Activated CD4-positive, alpha-beta memory T cell treated with anti-CD3 and anti-CD28 coated beads for 36 hours (primary cell): ENCODE data around the gene AOX1. TPM values are rescaled to one million over a fixed set of nuclear protein-coding genes. Genes with fewer than 3 reads are reported as not detected.

Experiments
- CTCF ChIA-PET: fragments of 350-600 bp; sonication (Branson Sonifier 250); formaldehyde crosslinking; loops from one replicate; lab custom pipeline; 2021; ENCODE audit warnings: antibody characterized with exemption, inconsistent platforms; lab: Charles Lee
- POLR2A ChIA-PET: fragments of 350-600 bp; sonication (Branson Sonifier 250); formaldehyde crosslinking; loops from one replicate; lab custom pipeline; 2021; ENCODE audit warnings: antibody characterized with exemption; lab: Charles Lee
- DNase-seq: peaks from one replicate; pipeline ENCODE4 v3.0.0-alpha.2; 2020
- H3K27ac Mint-ChIP-seq: one replicate; pipeline ENCODE4 v1.8.0; 2021; ENCODE audit warnings: mixed read lengths
- H3K27me3 Mint-ChIP-seq: one replicate; pipeline ENCODE4 v1.8.0; 2021; ENCODE audit warnings: mixed read lengths
- H3K36me3 Mint-ChIP-seq: one replicate; pipeline ENCODE4 v1.8.0; 2021; ENCODE audit warnings: mixed read lengths
- H3K4me1 Mint-ChIP-seq: one replicate; pipeline ENCODE4 v1.8.0; 2021; ENCODE audit warnings: low read depth, mixed read lengths
- H3K4me3 Mint-ChIP-seq: one replicate; pipeline ENCODE4 v1.8.0; 2021; ENCODE audit warnings: mild to moderate bottlenecking, mixed read lengths
- H3K9me3 Mint-ChIP-seq: one replicate; pipeline ENCODE4 v1.8.0; 2021; ENCODE audit warnings: mixed read lengths
- intact Hi-C: fragments of 100-400 bp; cut with micrococcal nuclease; formaldehyde crosslinking; loops from one replicate; pipeline ENCODE4 v1.15.1; 2023
- total RNA-seq, 2 experiments: library from RNA; stranded (reverse); gene quantifications; one replicate each; pipeline ENCODE4 v1.2.3, GENCODE V29; 2021

AOX1 gene
- total RNA-seq, 2 experiments from 2014 or later = 0.38 to 1.1 TPM

DNA sequence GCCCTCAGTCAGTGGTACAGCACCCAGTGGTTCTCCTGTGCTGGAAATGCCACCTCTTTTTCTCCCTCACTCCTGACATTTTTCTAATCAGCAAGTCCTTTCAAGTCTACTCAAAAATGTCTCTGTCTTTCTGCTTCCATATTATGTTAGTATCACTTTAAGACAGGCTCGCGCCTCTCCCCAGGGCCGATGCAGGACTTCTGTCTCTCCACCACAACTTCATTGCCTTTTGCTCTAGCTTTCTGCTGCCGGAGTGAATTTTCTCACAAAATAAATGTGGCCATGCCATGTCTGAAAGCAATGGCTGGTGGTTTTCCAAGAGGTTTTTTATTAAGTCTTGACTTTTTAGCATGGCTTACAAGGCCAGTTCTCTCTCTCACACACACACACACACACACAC is 73.6 kb downstream of the AOX1 start:
- CTCF ChIA-PET = interaction anchor here (0.6 kb wide), 1 partner anchor 410 kb away, joined by 3 read pairs; no protein-coding TSS in a partner anchor
- no peak for DNase-seq
- Mint-ChIP-seq H3K4me1 (no peaks in the 10 kb centered on the region), H3K27me3 (peaks cover 34% of the 10 kb centered on the region), H3K36me3 (no peaks in the 10 kb centered on the region), H3K9me3 (no peaks in the 10 kb centered on the region), H3K4me3 (no peak overlapping the region), H3K27ac (no peak overlapping the region)
- POLR2A ChIA-PET = no interaction called here
- intact Hi-C loops = no loop called here

DNA sequence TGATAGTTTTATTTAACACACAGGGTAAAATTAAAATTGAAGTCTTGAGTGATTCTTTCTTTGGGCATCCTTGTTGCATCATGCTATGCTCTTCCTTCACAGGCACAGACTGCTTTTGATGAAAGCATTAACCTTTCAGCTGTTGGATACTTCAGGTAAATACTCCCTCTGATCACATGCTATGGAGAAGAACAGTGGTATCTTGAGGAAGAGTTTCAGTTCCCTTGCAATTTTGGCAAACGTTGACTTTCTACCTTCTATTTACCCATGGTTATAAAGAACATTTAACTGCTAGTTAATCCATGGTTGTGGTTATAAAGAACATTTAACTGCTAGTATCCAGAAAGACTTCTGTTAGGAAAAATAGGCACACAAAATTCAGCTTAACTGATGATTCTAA is 75.7 kb downstream of the AOX1 start:
- no peak overlapping the region for H3K4me3 Mint-ChIP-seq
- no peaks in the 10 kb centered on the region for H3K4me1 Mint-ChIP-seq
- POLR2A ChIA-PET = no interaction called here
- DNase-seq = no peak
- H3K27ac Mint-ChIP-seq = no peak overlapping the region
- H3K36me3 Mint-ChIP-seq = no peaks in the 10 kb centered on the region
- H3K27me3 Mint-ChIP-seq = peaks cover 34% of the 10 kb centered on the region
- H3K9me3 Mint-ChIP-seq = no peaks in the 10 kb centered on the region
- CTCF ChIA-PET = no interaction called here
- intact Hi-C loops = no loop called here

DNA sequence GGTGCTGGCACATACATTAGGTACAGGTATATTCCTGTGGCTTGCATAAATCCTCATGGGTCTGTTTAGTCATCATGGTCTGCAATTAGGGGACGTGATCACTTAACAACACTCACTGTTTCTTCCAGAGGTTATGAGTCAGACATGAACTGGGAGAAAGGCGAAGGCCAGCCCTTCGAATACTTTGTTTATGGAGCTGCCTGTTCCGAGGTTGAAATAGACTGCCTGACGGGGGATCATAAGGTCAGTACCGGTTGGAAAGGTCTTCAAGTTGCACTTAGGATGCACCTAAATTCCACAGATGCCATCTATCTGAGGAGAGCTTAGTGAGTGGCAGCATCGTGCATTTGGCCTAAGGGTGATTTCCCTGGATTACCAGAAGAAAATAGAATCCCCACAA is 76.9 kb downstream of the AOX1 start:
- POLR2A ChIA-PET = no interaction called here
- no peak overlapping the region for H3K27ac Mint-ChIP-seq
- no peak overlapping the region for H3K4me3 Mint-ChIP-seq
- no peaks in the 10 kb centered on the region for H3K4me1 Mint-ChIP-seq
- CTCF ChIA-PET = no interaction called here
- no peak for DNase-seq
- peaks cover 34% of the 10 kb centered on the region for H3K27me3 Mint-ChIP-seq
- H3K9me3 Mint-ChIP-seq = no peaks in the 10 kb centered on the region
- H3K36me3 Mint-ChIP-seq = no peaks in the 10 kb centered on the region
- intact Hi-C loops = no loop called here

DNA sequence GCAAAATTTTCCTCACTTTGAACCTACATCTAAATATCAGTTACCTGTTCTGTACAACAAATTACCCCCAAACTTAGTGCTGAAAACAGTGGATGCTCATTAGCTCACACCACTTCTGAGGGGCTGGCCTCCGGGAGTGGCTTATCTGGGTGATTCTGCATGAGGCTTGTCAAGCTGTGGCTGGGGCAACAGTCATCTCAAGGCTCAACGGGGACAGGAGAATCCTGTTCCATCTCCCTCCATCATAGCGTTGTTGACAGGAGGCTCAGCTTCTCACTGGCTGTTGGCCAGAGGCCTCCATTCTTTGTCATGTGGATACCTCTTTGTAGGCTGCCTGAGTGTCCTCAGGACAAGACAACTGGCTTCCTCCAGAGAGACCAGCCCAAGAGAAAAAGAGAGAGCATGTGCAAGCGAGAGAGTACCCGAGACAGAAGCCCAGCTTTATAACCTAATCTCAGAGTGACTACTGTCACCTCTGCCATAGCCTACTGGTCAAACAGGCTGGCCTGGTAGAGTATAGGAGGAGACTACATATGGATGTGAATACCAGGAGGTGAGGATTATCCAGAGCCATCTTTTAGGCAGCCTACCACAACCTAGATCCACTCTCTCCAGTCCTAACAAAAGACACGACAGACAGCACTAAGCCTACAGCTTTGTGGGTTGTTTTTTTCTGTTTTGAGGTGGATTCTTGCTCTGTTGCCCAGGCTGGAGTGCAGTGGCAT is 79.1 kb downstream of the AOX1 start:
- Mint-ChIP-seq H3K27me3 (peaks cover 22% of the 10 kb centered on the region), H3K36me3 (no peaks in the 10 kb centered on the region), H3K27ac (no peak overlapping the region), H3K4me3 (no peak overlapping the region), H3K9me3 (no peaks in the 10 kb centered on the region), H3K4me1 (no peaks in the 10 kb centered on the region)
- intact Hi-C loops = no loop called here
- POLR2A ChIA-PET = no interaction called here
- no peak for DNase-seq
- CTCF ChIA-PET = no interaction called here

DNA sequence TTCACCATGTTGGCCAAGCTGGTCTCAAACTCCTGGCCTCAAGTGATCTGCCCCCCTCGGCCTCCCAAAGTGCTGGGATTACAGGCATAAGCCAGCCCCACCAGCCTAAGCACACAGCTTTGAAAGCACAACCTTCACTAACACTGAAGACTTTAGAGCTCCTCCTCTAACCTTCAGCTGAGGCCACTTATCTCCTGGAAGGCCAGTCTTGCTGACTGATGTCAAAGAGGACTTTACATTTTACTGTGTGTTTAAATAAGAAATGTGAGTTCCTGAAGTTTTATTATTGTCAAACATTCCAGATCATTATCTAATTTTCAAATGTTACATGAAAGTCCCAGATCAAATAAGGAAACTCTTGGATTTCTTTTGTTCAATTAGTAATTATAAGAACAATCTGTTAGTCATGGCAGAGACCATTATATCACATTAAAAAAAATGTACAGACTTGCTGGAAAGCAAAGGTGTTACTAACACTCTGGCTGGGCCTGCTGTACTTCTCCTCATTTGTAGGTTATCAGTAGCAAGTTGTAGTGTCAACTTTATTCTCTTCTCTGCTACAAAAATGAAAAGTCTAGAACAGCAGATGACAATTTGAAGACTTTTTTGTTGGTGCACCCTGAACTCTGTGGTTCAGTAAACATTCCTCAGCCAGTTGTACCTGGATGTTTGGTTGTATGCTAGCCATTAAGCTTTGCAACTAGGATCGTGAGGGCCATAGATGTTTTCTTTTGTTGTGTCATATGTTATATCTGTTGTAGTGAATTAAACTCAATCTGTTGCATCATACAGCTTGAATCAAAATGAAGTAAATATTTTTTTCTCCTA is 80.0 kb downstream of the AOX1 start:
- H3K36me3 Mint-ChIP-seq = no peaks in the 10 kb centered on the region
- no peaks in the 10 kb centered on the region for H3K4me1 Mint-ChIP-seq
- peaks cover 16% of the 10 kb centered on the region for H3K27me3 Mint-ChIP-seq
- H3K9me3 Mint-ChIP-seq = no peaks in the 10 kb centered on the region
- CTCF ChIA-PET = no interaction called here
- intact Hi-C loops = no loop called here
- DNase-seq = no peak
- H3K4me3 Mint-ChIP-seq = no peak overlapping the region
- POLR2A ChIA-PET = no interaction called here
- H3K27ac Mint-ChIP-seq = no peak overlapping the region

DNA sequence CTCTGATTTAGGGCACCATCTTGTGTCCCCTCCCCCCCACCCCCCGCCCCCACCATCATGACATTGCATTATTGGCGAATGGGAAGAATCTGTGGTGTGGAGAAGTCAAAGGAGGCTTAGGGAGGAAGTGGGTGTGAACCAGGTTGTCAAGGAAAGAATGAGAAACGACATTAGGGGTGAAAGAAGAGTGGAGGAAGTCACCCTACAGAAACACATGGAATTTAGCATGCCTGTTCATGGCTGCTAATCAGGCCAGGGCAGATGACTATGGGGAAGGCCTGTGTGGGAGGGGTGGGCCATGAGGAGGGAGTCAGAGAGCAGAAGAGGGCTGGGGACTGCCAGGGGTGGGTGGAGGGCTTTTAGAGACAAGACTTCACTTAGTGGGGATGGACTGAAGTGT is 81.6 kb downstream of the AOX1 start:
- H3K27ac Mint-ChIP-seq = no peak overlapping the region
- POLR2A ChIA-PET = no interaction called here
- CTCF ChIA-PET = no interaction called here
- H3K36me3 Mint-ChIP-seq = no peaks in the 10 kb centered on the region
- no peaks in the 10 kb centered on the region for H3K9me3 Mint-ChIP-seq
- no peaks in the 10 kb centered on the region for H3K4me1 Mint-ChIP-seq
- intact Hi-C loops = no loop called here
- no peak for DNase-seq
- no peak overlapping the region for H3K4me3 Mint-ChIP-seq
- H3K27me3 Mint-ChIP-seq = peaks cover 4% of the 10 kb centered on the region

DNA sequence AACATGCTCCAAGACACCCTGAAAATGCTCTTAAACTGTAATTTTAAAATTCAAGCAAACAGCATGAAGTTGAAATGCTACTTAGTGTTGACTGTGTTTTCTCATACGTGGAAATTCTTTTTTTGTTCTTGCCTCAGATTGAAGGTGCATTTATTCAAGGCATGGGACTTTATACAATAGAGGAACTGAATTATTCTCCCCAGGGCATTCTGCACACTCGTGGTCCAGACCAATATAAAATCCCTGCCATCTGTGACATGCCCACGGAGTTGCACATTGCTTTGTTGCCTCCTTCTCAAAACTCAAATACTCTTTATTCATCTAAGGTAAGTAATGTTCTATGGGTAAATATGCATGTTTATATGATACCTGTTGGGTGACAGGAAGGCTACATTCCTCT is 82.7 kb downstream of the AOX1 start:
- Mint-ChIP-seq H3K36me3 (no peaks in the 10 kb centered on the region), H3K27ac (no peak overlapping the region), H3K9me3 (no peaks in the 10 kb centered on the region), H3K4me3 (no peak overlapping the region), H3K27me3 (peaks cover 3% of the 10 kb centered on the region), H3K4me1 (peaks cover 6% of the 10 kb centered on the region)
- intact Hi-C loops = no loop called here
- ChIA-PET POLR2A (no interaction called here), CTCF (no interaction called here)
- DNase-seq = no peak

DNA sequence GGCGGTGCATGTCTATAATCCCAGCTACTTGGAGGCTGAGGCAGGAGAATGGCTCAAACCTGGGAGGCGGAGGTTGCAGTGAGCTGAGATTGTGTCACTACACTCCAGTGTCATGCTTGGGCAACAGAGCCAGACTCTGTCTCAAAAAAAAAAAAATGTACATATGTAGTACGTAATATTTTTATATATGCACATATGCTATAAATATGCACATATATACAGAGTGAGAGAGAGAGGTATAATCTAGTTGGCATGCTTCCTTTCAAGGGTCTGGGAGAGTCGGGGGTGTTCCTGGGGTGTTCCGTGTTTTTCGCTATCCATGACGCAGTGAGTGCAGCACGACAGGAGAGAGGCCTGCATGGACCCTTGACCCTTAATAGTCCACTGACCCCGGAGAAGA is 83.5 kb downstream of the AOX1 start:
- intact Hi-C loops = no loop called here
- DNase-seq = no peak
- ChIA-PET CTCF (no interaction called here), POLR2A (no interaction called here)
- H3K36me3 Mint-ChIP-seq = no peaks in the 10 kb centered on the region
- H3K27ac Mint-ChIP-seq = no peak overlapping the region
- H3K9me3 Mint-ChIP-seq = no peaks in the 10 kb centered on the region
- H3K27me3 Mint-ChIP-seq = peaks cover 3% of the 10 kb centered on the region
- peaks cover 7% of the 10 kb centered on the region for H3K4me1 Mint-ChIP-seq
- no peak overlapping the region for H3K4me3 Mint-ChIP-seq

DNA sequence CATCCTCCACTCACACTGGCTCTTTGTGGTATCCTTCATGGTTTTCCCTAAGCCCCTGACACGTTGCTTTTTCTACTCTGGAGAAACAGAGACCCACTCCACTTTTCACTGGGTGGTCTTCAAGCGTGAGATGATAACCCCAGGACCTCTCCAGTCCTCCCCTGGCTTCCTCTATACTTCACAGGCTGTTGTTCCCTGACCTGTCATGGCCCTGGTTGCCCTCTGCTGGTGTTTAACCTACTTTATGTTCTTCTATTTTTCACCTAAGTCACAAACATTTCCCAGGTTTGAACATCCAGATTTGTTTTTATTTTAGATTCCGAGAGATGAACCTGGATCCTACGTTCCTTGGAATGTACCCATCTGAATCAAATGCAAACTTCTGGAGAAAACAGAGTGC is 84.5 kb downstream of the AOX1 start:
- Mint-ChIP-seq H3K9me3 (no peaks in the 10 kb centered on the region), H3K27ac (no peak overlapping the region), H3K36me3 (no peaks in the 10 kb centered on the region), H3K4me3 (no peak overlapping the region), H3K27me3 (peaks cover 5% of the 10 kb centered on the region), H3K4me1 (peaks cover 7% of the 10 kb centered on the region)
- no peak for DNase-seq
- ChIA-PET POLR2A (no interaction called here), CTCF (no interaction called here)
- intact Hi-C loops = no loop called here

DNA sequence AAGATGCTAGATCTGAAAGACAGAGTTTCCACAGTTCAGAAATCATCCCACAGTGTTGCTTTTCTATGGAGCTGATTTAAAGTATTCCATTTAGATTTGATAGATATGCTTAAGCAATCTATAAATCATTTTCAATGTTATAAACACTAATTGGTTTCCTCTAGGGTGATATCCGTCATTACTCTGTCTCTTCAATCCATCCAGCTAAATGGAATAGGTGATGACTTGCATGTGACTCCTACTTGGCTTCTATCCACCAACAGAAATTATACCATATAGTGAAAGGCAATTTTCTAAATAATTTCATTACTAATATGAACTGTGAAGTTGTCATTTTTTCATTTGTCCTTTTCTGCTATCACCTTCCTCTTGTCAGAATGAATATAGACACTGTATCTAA is 84.9 kb downstream of the AOX1 start:
- Mint-ChIP-seq H3K4me1 (peaks cover 7% of the 10 kb centered on the region), H3K27ac (no peak overlapping the region), H3K9me3 (no peaks in the 10 kb centered on the region), H3K27me3 (peaks cover 5% of the 10 kb centered on the region), H3K4me3 (no peak overlapping the region), H3K36me3 (no peaks in the 10 kb centered on the region)
- ChIA-PET POLR2A (no interaction called here), CTCF (no interaction called here)
- DNase-seq = no peak
- intact Hi-C loops = no loop called here

DNA sequence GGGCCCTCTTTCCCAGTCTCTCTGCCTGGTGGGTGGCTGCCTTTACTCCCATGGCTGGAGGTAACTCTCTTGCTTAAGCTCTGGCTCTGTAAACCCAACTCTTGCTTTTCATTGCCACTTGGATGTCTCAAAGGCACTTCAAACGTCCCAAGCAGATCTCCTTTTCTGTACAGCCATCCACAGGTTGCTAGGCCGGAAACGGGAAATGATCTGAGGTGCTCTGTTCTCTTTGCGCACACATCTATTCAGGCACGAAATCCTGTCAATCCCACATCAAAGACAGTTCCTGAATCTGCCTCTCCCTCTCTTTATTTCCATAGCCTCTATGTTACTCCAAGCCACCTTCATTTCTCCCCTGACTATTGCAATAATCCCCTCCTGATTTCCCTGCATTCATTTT is 87.4 kb downstream of the AOX1 start:
- Mint-ChIP-seq H3K27me3 (peaks cover 3% of the 10 kb centered on the region), H3K4me3 (no peak overlapping the region), H3K9me3 (no peaks in the 10 kb centered on the region), H3K36me3 (no peaks in the 10 kb centered on the region), H3K4me1 (peaks cover 7% of the 10 kb centered on the region), H3K27ac (no peak overlapping the region)
- ChIA-PET POLR2A (no interaction called here), CTCF (no interaction called here)
- intact Hi-C loops = no loop called here
- no peak for DNase-seq

DNA sequence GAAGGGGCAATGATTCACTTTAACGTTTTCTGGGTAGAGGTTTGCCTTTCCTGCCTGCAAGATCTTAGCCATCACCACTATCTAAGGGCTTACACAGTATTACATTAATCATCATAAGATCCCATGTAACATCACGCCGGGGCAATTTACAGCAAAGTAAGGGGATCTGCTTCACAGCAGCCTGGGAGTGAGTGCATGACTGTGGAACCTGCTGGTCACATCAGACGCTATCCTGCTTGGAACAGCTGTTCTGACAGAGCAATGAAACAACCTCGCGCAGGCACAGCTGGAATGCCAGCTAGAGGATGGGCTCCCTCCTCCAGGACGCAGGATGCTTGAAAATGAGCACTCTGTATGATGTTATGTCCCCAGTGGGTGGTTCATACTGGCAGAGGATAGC is 89.0 kb downstream of the AOX1 start:
- POLR2A ChIA-PET = no interaction called here
- H3K27ac Mint-ChIP-seq = no peak overlapping the region
- CTCF ChIA-PET = interaction anchor here (0.6 kb wide), 1 partner anchor 45 kb away, joined by 3 read pairs; no protein-coding TSS in a partner anchor
- no peaks in the 10 kb centered on the region for H3K36me3 Mint-ChIP-seq
- DNase-seq = no peak
- intact Hi-C loops = no loop called here
- peaks cover 3% of the 10 kb centered on the region for H3K27me3 Mint-ChIP-seq
- no peaks in the 10 kb centered on the region for H3K9me3 Mint-ChIP-seq
- no peak overlapping the region for H3K4me3 Mint-ChIP-seq
- H3K4me1 Mint-ChIP-seq = peaks cover 7% of the 10 kb centered on the region

DNA sequence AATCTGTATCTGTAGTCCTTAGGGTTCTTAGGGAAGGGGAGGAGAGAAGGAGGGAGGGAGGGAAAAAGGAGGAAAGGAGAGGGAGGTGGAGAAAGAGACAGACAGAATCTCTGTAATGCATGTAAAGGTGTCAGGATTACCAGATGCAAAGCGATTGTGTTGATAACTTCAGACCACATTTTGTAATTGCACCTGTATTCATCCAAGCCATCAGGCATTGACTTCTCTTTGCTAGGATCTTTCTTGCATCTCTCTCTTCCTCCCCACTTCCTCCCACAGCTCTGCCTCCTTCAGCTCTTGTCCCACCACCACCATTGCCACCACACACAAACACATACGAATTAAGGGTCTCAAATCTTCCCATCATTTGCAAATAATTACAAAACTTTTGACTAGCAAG is 91.4 kb downstream of the AOX1 start:
- intact Hi-C loops = no loop called here
- Mint-ChIP-seq H3K27me3 (peaks cover 3% of the 10 kb centered on the region), H3K27ac (no peak overlapping the region), H3K9me3 (no peaks in the 10 kb centered on the region), H3K36me3 (no peaks in the 10 kb centered on the region), H3K4me3 (no peak overlapping the region), H3K4me1 (peaks cover 7% of the 10 kb centered on the region)
- no peak for DNase-seq
- POLR2A ChIA-PET = no interaction called here
- CTCF ChIA-PET = no interaction called here
